GM21515 (cell line): ENCODE results near the gene RALGPS1.

ENCODE experiments used
- ATAC-seq: cut with Tn5 transposase; IDR thresholded peaks from one replicate; pipeline ENCODE4 v1.9.1; 2021; ENCODE audit not compliant: unreplicated experiment

Gene RALGPS1

DNA sequence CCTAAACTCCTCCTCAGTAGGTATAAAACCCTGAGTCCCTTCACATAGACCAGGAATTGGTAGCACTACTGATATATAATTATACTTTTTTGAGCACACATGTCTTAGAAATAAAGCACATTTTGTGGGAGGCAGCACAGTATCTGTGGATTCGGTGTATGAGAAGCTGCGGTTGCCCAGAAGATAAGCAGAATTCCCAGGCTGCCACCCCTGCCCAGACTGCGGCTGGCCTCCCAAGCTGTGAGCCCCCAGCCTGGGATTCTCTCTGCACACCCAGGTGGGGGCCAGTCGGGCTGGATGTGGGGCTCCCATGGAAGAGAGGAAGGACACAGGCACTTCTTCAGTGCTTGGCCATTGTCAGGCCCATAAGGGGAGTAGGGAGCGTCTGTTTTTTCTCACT, 233.4 kb downstream of the RALGPS1 start:
- ATAC-seq = no peak

DNA sequence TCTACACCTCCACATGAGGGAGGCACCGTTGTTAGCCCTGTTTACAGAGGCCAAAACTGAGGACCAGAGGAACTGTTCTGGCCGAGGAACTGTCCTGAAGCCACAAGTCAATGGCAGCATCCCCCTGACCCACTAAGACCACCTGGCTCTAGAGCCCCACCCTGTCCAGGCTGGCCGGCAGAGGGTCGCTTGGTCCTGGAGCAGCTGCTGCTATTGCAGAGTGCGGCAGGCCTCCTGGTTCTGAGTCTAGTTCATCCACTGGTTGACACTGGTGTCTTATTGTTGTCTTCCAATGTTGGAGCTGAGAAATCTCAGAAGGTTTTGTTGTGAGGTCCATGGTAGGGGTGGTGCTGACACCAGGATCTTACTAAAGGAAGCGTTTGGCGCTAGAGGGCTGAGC, 234.4 kb downstream of the RALGPS1 start:
- no peak for ATAC-seq

DNA sequence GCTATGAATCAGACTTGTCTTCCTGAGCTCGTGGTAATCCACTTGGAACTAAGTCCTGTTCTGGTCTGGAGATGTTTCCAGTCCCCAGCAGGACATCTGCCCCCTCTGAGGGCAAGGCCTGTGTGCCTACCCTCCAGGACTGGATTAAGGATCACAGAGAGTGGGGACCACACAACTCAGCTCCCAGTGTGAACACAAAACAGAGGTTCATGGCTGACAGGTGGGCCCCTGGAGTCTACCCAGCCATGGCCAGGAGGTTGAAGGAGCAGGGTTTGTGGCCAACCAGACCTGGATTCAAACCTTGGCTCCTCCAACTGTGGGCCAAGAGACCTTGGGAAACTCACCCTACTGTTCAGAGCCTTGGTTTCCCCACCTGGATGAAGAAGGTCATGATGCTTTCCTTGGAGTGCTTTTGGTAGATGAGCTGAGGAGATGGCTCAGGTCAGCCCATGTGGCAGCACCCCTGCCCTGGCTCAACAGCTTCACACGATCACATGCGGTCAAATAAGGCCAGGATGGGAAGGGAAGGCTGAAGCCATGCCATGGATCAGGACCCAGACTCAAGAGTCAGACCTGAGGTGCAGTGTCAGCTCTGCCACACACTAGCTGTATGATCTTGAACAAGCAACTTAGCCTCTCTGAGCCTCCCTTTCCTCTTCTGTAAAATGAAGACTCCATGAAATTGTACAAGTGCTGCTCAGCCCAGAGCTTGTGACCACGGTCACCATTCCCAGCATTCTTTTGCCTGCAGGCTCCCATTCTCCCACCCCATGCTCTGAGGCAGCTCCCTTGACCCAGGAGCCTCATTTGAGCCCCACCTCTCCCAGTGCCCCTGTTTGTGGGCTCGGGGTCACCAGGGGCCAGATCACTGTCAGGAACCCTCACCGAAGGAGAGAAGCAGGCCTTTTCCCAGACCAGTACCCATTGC, 235.1 kb downstream of the RALGPS1 start:
- ATAC-seq = no peak

DNA sequence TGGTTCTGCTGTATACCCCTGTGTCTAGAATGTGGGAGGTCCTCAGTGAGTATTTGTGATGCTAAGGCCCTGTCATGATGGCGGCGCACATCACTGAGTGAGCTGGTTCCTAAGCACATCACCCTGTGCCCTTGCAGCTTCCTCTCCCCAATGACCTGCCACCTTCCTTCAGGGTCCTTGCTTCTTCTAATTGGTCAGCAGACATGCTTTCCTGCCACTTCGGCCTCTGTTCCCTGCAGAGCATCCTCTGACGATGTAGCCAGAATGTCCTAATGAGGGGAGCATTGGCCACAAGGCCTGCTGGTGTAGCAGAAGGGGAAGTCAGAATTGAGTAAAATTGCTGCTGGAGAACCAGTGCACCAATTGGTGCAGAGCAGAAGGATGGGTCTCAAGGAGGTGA, 238.9 kb downstream of the RALGPS1 start:
- no peak for ATAC-seq

DNA sequence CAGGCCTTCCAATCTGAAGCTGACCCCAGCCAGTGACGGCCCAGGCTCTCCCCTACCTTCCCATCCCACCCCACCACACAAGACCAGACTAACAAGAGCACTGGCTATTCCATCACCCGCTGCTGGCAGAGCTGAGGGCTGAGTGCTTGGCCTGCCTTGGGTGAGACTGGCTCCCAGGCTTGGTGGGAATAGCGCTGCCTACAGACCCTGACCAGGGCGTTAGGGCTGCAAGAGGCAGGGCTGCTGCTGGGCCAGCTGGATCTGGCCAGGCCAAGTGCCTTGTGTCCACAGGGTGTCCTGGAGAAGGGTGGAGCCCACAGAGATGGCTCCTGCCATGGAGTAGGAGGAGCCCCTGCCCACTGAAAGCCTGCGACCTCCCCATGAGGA, 239.4 kb downstream of the RALGPS1 start:
- no peak for ATAC-seq

DNA sequence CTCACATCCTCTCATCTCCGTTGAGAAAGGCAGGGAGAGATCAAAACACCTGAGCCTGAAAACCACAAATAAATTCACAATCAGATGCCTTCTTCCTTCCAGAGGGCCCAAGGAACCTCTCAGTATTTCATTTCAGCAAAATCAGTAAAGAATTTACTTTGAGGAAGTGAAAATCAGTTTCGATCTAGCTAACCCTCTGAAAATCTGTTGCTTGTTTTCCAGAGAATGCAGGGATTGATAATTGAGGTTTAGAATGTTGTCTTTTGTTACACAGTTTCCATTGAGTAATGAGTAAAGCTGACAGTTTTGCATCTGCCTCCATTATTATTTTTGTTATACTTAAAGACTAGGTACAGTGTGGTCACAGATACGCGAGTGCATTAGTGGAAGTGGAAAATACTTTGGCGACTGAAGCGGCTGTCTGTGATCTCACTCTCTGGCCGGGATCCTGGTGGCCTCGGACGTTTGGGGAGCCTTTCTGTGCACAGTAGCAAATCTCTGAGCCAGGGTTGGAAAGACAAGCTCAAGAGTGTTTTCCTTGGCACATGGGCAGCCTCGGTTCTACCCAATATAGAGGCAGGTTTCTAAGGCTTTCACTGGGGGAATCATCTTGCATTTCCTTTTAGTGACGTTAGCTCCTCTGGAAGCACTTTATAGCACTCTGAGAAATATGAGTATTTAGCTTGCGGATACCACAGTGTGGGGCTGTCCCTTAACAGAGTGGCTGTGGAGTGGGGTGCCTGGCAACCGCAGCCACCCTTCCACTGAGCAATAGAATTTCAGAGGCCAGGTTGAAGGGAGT, 240.0 kb downstream of the RALGPS1 start:
- no peak for ATAC-seq

DNA sequence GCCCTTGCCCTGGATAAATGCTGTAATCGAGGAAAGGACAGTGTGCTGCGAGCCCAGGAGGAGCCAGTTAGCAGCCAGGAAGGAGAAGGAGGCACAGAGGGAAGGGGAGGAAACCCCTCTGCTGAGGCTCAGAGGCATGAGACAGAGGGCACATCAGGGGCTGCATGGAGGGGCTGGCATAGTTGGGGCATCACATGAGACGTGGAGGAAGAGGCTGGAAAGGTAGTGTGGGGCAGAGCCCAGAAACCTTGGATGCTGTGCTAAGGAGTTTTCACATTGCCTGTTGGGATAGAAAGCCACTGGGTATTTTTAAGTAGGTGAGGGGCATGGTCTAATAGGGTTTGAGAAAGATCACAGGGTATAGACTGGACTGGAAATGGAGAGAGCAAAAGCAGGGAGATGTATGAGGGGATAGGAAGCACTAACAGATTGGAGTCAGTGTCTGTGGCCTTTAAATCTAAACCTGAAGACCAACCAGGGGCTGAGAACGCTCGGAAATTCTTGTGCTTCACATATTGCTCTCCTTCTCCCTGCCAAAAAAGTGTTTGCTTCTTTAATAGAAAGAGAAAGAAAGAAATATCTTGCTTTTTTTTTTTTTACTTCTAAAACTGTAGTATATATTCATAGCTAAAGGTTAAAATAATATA, 240.9 kb downstream of the RALGPS1 start:
- no peak for ATAC-seq

DNA sequence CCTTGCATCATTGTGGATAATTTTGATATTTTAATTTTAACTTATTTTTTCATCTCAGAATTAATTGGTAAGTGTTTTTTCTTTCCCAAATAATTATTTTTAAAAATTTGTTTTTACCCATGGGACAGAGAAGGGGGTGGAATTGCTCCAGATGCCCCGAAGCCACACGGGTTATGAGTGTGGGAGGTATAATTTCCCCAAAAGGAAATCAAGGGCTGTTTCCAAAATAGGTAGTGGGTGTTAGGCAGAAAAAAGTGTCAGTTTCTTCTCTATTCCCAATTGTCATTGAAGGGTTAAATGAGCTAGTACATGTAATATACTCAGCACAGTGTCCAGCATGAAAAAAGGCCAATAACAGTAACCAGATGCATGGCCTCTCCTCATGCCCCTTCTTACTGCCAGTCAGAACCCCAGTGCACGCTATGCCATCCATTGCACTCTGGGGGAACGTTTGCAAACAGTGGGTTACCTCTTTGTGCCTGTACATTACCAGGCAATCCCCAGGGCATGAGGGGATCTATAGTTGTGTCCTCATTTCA, 244.3 kb downstream of the RALGPS1 start:
- ATAC-seq = no peak

DNA sequence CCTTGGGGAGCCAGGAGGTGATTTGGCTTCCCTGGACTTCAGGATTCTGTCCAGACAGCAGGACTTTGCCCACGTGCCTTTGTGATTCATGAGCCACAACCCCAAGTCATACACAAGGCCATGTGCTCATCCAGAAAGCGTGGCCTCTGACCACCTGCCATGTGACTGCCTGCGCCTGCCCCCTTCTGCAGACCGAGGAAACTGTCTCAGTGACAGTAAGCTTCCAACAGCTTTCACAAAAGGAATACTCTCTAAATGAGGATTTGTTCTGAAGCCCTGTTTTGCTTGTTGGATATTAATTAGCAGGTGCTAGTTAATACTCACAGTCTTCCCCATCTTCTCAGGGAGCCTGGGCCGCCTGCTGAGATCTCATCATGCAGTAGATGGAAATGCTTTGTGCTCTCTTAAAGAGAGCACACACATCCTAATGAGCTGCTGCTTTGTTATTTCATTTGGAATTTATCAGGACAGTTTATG, 244.8 kb downstream of the RALGPS1 start:
- ATAC-seq = no peak

DNA sequence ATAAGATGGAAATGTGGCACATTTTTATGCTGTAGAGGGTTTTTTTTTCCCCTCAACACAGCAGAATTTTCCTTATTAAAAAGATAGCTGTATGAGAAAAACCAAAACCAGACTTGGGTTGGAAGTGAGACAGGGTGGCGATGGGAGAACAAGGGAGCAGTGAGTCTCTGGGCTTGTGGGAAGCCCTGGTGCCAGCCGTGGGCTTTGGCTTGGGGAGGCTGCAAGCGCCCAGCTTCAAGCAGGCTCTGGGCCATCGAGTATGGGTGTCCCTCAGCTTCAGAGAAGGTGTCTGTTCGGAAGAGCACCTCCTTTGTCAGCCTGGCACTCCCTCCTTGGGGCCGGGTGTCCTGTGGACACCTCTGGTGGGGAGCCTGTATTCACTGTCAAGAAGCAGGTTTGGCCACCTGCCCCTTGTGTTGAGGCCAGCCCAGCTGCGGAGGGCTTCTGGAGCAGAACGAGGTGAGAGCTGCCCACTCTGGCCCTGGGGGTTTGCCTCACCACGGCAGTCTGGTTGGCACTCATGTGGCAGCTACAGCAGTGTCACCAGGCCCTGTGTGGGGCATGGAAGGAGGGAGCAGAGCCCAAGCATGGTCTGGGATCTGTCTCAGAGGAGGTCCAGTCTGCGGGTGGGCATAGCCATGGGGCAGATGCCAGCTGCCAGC, 245.5 kb downstream of the RALGPS1 start:
- no peak for ATAC-seq

DNA sequence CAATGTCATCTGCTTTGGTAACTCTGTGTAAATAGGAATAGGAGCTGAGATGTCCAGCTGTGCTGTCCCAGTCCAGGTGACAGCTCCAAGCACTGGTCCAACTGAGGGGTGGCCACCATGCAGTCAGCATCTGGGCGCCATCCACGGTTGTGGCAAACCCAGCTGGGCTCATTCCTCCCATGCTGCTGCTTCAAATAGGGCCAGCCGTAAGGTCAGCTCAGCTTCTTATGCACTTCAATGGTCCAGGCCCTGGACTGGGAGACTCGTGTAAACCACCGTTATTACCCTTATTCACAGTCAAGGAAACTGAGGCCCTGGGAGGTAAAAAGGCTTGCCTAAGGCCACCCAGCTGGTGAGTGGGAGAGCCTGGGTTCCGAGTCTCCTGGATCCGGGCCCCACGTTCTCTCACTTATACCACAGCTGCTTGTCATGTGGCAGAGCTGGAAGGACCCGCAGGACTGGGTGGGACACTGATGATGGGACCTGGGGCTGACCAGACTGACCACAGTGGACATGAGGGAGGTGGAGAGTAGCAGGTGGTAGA, 246.6 kb downstream of the RALGPS1 start:
- no peak for ATAC-seq

DNA sequence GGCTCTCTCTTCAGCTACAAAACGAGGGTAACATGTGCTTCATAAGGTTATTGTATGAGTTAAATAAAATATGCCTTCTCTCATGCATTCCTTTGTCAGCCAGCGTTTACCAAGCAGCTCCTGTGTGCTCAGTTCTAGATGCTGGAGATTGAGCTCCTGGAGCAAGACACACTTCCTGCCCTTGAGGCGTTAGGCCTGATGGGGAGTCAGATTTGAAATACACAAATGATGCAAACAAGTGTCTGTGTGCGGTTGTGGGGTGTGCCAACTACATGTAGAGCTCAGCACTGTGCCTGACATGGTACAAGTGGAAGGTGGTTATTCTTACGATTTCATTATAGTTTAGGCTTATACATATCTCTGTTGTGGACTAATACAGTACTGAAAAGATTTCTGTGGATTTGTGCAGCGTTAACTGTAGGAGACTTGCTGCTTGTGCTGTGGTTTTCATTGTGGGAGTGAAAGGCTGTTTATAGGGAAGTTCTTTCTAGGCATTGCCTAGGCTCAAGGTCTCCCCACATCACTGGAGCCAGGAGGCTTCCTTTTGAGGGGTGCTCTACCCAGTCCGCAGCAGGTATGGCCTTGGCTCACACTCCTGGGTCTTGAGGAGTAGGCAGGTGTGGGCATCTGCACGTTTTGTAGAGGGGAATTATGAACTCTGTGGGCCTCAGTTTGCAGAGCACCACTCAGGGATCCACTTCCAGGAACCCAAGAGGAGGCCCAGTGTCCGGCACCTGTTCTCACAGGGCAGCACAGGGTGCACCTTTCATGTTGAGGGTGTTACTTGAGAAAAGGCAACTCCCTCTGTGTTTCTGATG, 247.7 kb downstream of the RALGPS1 start:
- ATAC-seq = no peak

DNA sequence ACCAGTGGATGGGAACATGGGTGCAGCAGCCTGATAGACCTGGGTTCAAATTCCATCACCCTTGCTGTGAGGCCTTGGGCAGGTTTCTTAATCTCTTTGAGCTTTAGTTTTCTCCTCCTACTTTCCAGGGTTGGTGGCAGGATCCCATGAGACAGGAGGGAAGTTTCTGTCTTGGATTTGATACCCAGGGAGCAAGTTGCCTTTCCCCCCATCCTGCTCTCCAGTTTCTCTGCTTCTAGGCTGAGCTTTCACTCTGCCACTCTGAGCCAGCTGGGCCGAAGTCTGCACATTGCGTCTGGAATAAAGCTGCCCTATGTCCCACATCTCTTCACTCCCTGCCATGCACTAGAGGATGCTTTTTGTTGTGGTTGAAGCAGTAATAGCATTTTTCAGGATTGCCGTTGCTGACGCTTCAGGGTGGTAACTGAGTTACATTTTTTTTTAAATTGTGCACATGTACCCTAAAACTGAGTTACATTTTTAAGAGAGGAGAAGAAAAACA, 248.3 kb downstream of the RALGPS1 start:
- ATAC-seq = no peak

DNA sequence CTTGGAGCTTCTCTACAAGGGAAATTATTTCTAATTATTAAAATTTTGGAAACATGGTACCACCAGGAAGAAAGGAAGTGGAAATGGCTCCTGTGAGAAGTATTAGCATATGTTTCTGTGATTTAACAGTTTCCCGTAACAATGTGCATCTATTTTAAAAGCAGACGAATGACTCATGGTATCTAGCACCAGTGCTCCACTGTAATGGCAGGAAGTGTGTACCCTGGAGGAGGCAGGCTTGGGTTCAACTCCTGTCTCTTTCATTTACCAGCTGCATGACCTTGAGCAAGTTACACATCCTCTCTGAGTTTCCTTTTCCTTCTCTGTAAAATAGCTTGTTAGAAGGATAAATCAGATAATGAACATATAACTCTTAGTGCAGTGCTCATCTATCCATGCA, 248.8 kb downstream of the RALGPS1 start:
- no peak for ATAC-seq

DNA sequence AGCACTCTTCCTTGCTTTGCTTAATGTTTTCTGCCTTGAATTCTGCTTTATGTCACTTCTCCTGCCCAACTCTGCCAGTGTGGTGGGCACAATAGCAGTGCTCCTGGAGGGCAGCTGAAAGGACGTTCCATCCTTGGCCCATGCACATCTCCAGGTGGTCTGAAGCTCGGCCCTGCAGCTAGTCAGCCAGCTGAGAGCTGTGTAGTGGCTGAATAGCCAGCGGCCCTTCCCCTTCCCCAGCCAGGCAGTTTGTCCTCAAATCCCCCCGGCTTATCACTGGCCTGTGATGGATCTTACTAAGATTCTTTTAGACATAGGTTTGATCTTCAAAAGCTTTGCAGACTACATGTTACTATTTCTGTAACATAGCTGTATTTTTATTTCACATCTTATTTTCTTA, 250.5 kb downstream of the RALGPS1 start:
- ATAC-seq = no peak

DNA sequence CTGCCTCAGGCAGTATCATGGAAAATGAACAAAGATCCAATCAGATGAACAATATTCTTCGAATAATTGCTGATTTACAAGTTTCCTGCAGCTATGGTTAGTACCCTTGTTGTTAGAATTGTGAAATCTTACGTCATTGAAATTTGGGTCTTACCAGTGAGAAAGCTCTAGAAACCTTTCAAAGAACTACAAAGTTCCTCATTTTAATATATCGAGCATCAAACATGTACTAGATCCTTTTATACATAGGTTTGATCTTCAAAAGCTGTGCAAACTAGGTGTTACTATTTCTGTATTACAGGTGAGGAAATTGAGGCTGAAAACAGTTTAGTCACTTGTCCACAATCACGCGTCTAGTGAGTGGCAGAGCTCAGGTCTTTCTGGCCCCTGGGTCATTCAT, 251.5 kb downstream of the RALGPS1 start:
- no peak for ATAC-seq

DNA sequence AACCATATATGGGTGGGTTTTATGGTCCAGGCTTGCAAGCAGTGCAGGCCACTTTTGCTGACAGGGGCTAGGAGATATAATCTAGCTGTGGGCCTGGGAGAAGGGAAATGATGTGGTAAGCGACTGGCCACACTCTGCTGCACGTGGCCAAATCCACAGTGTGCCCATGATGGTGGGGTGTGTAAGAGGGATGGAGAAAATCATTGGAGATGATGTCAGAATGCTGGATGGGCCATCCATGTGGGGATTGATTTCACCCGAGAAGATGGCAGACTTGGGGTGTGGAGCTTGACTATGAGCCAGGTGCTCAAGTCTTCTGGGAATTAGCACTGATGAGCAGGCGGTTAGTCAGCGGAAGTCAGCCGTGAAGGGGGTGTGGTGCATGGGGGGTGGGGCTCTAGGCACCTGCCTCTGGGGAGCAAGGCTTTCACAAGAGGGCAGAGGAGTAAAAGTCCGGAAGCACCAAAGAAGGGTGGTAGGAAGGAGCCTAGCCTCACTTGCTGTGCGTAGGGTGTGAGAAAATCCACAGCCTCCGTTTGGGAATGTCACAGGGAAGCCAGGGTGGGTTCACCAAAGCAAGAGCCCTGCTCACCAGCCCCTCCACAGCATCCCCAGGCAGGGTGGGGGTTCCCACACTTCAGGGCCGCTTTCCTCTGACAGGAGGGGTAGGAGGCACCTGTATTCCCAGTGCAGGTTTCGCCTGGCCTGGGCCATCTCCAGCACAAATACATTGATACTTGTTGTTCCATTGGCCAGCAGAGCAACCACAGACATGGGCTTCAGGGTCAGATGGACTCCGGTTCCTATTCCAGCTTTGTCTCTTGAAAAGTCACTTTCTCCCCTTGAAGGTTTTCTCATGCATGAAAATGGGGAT, 252.3 kb downstream of the RALGPS1 start:
- ATAC-seq = peak; percentile 72

DNA sequence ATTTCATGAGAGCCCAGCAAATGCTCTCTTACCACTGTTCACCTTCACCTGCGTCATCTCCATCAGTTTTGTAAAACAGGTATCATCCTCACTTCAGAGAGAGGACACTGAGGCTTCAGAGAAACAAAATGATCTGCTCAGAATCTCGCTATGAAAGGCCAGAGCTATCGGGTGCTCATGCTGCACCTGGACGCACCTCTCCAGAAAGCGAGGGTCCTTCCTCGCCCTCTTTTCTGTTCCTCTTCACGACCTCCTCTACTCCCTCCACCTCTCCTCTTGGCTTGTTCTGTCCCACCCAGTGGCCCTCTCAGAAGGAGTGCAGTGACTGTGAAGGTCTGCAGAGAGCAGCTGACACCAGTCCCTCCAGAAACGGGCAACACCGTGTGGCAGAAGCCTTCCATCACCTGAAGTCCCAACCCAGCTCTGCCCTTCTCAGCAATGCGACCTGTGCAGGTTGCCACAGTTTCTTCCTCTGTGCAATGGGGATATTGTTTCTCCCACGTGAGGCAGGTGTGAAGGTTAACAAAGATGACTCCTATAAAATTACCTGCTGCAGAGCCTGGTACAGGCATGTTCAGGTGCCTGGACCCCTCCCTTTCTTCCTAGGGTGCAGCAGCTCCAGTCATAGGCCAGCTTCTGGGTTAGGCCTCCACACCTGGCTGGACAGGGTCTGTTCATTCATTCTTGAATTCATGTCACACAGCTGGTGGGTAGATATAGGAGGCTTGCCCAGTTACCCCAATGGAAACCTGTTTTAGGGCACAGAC, 253.2 kb downstream of the RALGPS1 start:
- no peak for ATAC-seq
